GM21576 (cell line): ENCODE results near the gene TFDP2.
"Not testable (repeated sequence)": the region's sequence is repeated elsewhere in the genome, so short reads cannot be mapped to it uniquely, and the experiment has no call there.

Source experiments
- ATAC-seq: cut with Tn5 transposase; IDR thresholded peaks from one replicate; pipeline ENCODE4 v1.9.1; 2021; ENCODE audit warnings: mild to moderate bottlenecking, moderate library complexity; ENCODE audit not compliant: unreplicated experiment

The TFDP2 gene

DNA sequence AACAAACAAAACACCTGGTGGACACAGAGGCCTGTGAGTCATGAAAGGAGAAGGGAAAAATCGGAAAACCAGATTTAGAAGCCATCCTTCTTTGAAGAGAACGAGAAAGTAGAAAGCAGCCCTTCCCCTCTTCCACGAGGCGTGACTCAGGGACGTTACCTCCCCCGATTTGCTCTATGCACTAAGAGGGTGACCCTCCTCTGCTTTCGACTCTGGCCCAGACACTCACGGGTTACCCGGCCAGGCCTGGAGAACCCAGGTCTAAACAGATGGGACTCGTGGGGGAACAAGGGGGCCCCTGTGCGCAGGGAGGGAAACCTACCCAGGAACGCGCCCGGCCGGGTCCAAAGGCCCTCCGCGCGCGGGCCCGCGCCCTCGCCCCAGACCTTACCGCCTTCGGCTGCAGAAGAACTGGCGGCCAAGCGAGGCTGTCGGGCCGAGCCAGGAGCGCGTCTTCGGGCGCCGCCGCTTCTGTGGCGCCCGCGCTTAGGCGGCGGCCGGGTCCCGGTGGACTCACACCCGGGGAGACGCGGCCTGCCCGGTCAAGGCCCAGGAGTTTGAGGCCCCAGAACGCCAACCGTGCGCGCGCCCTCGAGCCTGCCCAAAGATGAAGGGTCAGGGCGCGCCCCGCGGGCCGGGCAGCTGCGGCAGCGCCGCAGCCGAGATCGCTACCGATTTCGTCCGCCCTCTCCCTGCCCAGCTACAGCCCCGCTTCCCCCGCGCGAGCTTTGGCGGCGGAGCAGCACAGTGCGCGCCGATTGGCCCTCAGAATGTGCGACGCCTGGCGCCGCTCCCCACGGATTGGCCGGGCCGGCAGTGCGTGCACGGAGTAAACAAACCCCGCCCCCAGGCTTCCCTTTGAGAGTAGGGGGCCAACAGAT is at the start of gene TFDP2:
Gene TFDP2, minus strand, starts transcription at position 753 of the 881 bp plus-strand sequence. CDS start 47,795 bp downstream, outside the sequence.
- peak; percentile 99 for ATAC-seq

DNA sequence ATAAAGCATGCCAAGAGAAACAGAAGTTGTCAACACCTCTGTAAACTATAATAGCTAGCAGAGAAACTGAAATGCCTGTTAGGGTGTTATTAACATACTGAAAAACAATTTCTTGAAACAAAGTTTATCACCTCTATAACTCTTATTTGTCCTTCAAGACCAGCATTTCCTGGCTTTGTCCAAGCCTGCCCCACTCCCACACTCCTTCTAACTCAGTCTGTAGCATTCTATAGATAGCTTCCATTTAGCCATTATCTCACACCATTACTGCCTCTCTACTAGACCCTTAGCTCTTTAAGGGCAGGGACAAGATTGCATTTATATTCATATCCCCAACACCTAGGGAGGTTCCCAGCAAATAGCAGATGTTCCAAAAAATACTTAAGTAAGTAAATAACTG is 39.5 kb upstream of the TFDP2 start:
- no peak for ATAC-seq

GRCh38 chr3:142180761-142181362 is 31.5 kb upstream of the TFDP2 start:
- ATAC-seq = no peak

GRCh38 chr3:142175478-142175877 is 26.1 kb upstream of the TFDP2 start:
- no peak for ATAC-seq

- ATAC-seq = no peak
These were observed 25.2 kb upstream of the TFDP2 start for GRCh38 chr3:142174559-142174958.

DNA sequence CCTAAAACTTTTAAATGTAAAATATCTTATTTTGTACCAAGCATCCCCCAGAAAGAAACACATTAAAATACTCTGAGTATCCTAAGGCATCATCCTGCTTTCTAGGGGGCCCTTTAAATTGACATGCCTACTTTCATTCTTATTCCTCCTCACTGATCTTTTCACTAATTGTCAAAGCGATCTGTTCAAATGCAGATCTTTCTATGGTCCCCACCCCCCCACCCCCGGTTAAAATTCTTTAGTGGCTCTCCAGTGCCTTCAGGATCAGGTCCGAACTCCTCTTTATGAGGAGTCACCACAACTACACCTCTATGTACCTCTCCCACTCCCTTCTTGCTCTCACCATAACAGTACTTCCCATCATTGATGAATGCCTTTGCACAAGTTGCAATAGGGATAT is 19.2 kb upstream of the TFDP2 start:
- no peak for ATAC-seq

GRCh38 chr3:142165194-142165593 is 15.8 kb upstream of the TFDP2 start:
- ATAC-seq = no peak

DNA sequence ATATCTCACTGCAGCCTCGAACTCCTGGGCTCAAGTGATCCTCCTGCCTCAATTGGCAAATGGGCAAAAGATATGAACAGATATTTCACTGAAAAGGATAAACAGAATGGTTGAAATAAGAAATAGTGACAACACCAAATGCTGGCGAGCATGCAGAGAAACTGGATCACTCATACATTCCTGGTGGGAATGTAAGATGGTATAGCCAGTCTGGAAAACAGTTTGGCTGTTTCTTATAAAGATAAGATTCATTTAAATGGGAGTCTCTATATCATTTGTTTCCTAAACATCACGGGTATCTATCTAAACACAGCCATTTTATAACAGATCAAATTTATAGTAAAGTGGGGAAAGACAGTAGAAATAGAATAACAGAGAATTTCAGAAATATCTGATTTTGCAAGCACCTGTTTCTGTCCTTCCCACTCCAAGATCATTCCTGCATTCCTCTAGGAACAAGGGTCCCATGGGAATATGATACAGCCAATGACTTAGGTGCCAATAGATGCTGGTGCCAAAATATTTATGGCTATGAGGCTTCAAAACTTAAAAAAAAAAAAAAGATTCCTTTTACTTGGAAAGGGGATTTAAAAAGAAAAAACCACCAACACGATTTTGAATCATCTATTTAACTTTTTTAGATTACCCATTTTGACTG is 9.9 kb upstream of the TFDP2 start:
- ATAC-seq = no peak

GRCh38 chr3:142154186-142154585 is 4.8 kb upstream of the TFDP2 start:
- no peak for ATAC-seq

DNA sequence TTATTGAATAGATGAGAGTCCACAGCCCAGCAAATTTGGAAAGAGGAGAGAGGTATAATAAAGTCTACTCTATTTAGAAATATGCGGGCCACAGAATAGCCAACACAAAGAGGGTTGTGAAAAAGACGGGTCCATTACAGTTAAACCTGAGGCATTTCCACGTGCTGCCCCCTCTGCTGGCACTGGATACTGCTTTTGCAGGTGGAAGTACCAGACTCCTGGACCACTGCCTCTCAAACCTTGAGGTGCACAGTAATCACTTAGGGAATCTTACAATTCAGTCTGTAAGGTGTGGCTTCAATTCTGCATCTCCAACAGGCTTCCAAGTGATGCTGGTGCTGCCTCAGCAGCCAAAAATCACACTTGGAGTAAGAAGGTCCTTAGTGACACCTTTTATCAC is 3.0 kb upstream of the TFDP2 start:
- no peak for ATAC-seq

GRCh38 chr3:142151828-142152227 is 2.5 kb upstream of the TFDP2 start:
- no peak for ATAC-seq

DNA sequence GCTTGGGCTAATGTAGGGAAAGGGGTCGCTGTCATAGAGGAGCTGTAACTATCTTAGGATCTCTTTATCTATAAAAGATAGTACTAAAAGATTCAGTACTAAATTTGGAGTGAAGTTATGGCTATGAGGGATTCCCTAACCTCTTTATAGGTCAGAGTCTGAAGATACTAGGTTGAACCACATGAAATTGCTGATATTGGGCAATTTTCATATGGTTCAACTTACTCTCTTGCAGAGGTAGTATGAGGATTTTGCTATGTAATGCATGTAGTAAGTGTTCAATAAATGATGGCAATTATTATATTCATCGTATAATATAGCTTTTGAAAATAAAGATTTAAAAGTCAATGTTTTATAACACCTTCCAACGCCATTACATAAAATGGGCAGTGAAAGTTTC is 1.9 kb upstream of the TFDP2 start:
- ATAC-seq = no peak

- no peak for ATAC-seq
These were observed 927 bp upstream of the TFDP2 start for GRCh38 chr3:142150271-142150670.

DNA sequence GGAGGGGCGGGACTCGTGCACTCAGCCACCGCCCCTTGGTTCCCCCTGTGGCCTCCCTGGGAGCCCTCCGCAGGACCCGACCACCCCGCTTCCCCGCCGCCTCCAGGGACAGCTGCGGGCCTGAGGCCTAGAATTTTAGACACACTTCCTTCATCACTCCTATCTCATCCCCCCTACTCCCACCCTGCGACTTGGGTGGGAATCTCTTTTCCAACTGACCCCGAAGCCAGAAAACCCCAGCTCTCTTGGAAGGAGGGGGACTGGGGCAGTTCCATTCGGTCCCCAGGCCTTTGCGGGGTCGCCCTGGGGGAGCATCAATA is 289 bp upstream of the TFDP2 start:
- ATAC-seq = no peak

- no peak for ATAC-seq
These were observed 1.1 kb downstream of the TFDP2 start for GRCh38 chr3:142148044-142148791.

DNA sequence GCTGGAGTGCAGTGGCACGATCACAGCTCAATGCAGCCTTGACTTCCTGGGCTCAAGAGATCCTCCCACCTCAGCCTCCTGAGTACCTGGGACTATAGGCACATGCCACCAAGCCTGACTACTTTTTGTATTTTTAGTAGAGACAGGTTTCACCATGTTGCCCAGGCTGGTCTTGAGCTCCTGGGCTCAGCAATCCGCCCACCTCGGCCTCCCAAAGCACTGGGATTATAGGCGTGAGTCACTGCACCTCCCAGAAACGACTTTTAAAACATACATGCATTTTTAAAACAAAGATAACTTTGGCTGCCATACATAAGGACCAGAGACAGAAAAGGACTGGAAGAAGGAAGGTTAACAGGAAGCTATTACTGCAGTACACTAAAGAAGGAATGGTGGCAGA is 4.8 kb downstream of the TFDP2 start:
- not testable (repeated sequence) for ATAC-seq

DNA sequence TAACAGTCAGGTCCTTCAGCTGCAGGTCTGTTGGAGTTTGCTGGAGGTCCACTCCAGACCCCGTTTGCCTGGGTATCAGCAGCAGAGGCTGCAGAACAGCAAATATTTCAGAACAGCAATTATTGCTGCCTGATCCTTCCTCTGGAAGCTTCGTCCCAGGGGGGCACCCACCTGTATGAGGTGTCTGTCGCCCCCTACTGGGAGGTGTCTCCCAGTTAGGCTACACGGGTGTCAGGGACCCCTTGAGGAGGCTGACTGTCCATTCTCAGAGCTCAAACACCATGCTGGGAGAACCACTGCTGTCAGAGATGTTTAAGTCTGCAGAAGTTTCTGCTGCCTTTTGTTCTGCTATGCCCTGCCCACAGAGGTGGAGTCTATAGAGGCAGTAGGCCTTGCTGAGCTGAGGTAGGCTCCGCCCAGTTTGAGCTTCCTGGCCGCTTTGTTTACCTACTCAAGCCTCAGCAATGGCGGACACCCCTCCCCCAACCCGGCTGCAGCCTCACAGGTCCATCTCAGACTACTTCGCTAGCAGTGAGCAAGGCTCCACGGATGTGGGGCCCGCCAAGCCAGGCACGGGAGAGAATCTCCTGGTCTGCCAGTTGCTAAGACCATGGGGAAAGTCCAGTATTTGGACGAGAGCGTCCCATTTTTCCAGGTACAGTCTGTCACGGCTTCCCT is 8.6 kb downstream of the TFDP2 start:
- not testable (repeated sequence) for ATAC-seq

- not testable (repeated sequence) for ATAC-seq
These were observed 12.3 kb downstream of the TFDP2 start for GRCh38 chr3:142137089-142137488.

DNA sequence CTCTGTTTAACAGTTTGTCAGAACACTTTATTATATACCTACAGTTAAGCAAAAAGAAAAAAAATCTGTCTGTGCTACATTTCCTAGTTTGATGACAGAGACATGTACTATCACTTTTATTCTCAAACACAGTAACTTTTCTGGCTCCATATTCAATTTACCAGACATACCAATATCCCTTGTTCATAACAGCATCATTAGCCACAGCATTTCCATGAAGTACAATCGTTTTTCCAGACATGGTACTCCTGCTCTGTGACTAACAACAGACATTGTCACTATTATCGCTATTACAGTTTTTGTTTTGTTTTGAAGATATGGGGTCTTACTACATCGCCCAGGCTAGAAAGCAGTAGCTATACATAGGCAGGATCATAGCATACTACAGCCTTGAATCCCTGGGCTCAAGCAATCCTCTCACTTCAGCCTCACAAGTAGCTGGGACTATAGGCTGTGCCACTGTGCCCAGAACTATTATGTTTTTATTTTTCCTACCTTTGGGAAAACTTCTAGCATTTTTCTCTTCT is 14.5 kb downstream of the TFDP2 start:
- ATAC-seq = no peak

- ATAC-seq = no peak
These were observed 19.7 kb downstream of the TFDP2 start for GRCh38 chr3:142129516-142130171.
